Inferior parietal cortex (tissue), 1 donor: ENCODE measurements around the gene LY6G6C.
"Not testable (repeated sequence)": the region's sequence is repeated elsewhere in the genome, so short reads cannot be mapped to it uniquely, and the experiment has no call there.

Experiments used
- DNase-seq: peaks from one replicate; pipeline ENCODE4 v3.0.0-alpha.2; 2016; ENCODE audit errors: extremely low spot score

Gene LY6G6C

DNA sequence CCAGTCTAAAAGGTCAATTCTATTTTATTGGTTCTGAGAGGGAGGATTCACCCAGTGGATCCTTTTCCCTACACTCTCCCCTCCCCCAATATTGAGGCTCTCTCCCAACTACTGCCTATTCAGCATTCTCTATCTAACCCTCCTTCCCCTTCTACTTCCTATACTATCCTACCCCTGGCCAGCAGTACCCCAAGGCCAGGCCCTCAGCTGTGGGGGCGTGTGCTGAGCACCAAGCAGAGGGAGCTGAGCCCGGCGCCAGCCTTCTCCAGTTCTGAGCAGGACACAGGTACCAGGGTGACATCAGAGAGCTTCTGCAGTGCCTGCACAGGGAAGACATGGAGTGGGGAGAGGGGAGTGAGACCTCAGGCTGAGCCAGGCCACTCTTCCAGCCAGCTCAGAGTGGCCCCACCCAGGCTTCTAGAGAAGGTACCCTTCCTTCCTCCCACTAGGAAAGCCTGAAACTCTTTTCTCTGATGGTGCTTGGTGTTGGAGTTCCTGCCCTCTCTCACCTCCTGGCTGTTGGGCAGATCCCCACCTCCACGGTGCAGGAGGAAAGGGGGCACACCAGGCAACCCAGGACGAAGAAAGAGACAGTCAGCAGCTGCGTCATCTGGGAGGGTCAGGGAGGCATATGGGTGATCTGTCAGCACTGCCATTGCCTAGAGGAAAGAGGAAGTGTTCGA, 5.6 kb upstream of the LY6G6C start:
- DNase-seq = no peak

DNA sequence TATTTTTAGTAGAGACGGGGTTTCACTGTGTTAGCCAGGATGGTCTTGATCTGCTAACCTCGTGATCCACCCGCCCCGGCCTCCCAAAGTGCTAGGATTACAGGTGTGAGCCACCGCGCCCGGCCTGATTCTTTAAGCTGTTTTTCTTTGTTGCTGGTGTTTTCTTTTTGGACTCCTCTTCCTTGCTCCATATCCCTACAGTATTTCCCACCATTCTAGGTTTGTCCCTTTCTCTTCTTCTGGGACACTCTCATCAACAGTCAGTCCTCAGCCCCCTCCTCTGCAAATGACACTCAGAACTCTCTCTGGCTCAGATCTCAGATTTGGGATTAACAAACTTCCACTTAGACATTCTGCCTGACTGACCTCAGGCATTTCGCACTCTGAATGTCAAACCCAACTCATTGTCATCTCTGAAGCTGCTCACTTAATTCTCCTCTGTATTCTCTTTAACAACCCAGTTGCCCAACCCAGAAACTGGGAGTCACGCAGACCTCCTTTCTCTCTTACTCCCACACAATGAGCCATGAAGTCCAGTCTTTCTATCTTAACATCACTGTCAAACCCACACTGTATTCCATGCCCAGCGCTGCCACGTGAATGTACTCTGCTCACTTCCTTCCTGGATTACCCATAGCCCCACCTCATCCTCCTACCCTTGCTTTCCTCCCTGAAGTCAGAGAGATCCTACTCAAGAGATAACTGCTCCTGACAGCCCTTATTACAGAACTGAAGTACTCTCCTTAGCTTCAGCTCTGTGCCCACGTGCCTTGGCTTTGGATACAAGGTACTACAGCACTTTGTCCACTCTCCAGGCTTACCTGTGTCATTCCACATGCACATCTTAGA, 4.2 kb upstream of the LY6G6C start:
- no peak for DNase-seq

DNA sequence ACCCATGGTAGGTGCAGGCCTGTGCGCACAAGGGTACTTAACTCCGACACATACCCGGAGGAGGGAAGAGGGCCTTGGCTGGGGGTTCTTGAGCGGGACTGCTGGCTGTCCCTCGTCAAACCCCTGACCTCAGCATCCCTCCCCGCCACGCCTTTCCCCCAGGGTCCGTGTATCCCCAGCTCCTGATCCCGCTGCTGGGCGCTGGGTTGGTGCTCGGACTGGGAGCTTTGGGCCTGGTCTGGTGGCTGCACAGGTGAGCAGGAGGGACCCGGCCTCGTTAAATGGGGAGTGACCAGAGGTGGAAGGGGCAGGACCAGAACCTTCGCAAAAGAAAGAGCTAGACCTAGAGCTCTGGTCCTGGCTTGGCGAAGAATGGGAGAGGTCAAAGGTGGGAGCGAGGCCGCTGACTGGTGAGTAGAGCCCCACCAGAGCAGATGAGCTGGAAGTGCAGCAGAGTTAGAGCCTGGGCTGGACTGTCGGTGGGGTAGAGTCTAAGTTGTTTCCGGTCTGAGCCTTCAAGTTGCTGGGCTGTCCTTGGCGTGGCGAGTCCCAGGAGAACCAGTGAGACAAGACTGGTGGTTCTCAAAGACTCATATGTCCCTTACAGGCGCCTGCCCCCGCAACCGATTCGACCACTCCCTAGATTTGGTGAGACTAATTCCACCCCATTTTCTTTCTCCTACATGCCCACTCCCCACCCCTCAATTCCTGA, 2.6 kb upstream of the LY6G6C start:
- DNase-seq = no peak

DNA sequence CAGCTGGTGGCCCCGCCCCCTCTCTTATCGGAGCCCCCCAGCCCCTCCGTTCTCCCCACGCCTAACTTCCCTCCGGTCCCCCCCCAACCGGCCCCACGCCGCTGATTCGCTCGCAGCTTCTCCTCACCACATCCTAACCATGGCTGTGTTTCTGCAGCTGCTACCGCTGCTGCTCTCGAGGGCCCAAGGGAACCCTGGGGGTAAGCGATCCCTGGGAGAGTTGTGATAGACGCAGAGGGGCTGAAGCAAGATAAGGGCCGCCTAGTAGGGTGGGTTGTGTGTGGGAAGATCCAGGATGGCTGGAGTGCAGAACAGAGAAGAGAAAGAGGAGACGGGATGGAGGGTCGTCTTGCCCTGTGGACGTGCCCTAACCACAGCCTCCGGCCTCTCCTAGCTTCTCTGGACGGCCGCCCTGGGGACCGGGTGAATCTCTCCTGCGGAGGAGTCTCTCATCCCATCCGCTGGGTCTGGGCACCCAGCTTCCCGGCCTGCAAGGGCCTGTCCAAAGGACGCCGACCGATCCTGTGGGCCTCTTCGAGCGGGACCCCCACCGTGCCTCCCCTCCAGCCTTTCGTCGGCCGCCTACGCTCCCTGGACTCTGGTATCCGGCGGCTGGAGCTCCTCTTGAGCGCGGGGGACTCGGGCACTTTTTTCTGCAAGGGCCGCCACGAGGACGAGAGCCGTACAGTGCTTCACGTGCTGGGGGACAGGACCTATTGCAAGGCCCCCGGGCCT, 1.9 kb upstream of the LY6G6C start, which contains the start of gene MPIG6B:
Gene MPIG6B (plus strand): TSS at position 129 of the 735 bp plus-strand sequence. CDS start 11 bp downstream, at position 140.
- DNase-seq = no peak

DNA sequence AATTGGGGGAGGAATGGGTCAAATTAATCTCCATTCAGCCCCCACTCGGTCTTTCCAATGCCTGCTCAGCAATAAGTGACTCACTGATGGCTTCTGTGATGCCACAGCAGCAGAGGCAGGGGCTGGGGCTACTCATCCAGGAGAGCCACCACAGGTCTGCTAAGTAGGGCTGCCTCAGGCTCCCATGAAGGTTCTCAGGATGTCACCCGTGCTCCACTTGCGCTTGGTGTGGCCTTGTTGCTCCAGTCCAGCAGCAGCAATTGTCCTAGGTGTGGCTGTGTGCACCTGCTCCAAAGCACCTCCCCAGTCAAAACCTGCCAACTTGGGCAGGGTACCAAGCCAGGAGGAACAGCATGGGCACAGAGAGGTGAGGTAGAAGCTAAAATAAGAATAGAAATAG, 627 bp upstream of the LY6G6C start:
- DNase-seq = no peak

DNA sequence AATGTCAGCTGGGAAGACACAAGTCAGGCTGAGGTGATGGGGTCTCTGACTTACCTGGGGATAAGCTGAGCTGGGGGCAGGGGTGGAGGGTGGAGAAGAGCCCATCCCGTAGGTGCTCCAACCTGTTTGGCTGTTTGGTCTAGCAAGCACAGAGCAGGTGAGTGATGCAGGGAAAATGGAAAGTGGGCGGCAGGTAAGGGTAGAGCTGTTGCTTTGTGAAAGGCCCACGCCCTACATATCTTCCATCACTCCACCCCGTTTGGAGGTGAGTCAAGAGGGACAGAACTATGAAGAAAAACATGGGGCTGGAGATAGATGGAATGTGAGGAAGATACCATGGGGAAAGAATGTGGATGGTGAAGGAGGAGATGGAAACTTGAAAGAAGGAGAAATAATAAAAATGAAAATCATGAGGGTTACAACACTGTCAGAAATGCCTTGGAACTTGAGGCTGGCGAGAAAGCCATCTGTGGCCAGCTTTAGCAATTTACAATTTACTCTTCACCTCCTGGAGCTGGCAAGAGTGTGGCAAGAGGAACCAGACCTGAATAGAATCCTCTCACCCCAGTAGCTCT, 1.3 kb downstream of the LY6G6C start:
- no peak for DNase-seq

DNA sequence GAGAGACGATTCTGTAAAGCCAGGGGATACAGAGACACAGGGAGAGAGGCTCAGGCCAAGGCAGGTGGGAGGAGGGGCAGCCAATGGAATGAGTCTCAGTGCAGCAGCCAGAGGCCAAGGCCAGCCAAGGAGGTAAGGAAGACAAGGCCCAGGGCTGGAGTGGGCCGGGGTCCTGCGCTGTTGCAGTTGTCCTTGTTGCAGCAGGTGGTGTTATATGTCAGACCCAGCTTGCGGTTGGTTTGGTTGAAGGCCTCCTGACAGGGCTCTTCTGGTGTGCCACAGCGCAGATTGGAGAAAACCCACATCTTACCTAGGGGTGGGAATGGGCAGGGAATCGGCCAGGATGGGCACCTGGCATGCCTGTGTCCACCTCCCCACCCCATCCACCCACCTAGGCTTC, 2.5 kb downstream of the LY6G6C start:
- DNase-seq = no peak

DNA sequence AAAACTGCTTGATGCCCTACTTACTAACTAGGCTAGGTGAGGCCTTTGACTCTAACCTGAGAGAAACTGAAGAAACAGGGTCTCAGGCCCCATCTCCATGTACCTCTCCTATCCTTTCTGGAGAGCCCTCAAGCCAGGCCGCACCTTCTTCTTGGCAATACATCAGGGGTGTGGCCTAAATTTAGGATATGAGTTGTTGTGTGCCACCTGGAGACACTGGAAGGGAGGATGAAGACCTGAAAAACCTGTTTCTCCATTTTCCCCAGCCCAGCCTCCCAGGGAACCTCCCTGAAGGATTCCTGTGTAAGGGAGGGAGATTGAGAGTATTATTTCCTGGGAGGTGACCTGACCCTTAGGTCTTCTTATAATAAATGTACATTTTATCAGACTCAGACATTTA, 3.3 kb downstream of the LY6G6C start:
- no peak for DNase-seq

DNA sequence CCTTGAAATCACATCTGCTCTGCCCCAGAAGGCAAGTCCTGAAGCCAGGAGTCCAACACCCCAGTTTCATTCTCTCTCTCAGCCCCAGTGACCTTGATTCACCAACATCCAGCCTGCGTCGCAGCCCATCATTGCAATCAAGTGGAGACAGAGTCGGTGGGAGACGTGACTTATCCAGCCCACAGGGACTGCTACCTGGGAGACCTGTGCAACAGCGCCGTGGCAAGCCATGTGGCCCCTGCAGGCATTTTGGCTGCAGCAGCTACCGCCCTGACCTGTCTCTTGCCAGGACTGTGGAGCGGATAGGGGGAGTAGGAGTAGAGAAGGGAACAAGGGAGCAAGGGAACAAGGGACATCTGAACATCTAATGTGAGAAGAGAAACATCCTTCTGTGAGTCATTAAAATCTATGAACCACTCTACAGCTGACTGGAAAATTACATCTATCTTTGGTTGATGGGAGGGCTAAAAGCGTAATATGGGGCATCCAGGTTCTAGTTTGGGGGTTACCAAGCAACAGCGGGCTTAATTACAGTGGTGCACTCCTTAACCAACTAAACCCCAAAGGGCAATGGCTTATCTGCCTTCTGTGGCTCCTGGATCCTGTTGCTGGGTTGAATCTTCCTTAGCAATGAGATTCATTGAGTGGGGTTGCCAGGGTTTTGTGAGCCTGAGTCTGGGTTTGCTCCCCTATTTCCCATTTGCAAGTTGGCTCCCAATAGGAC, 3.9 kb downstream of the LY6G6C start:
- DNase-seq = no peak

DNA sequence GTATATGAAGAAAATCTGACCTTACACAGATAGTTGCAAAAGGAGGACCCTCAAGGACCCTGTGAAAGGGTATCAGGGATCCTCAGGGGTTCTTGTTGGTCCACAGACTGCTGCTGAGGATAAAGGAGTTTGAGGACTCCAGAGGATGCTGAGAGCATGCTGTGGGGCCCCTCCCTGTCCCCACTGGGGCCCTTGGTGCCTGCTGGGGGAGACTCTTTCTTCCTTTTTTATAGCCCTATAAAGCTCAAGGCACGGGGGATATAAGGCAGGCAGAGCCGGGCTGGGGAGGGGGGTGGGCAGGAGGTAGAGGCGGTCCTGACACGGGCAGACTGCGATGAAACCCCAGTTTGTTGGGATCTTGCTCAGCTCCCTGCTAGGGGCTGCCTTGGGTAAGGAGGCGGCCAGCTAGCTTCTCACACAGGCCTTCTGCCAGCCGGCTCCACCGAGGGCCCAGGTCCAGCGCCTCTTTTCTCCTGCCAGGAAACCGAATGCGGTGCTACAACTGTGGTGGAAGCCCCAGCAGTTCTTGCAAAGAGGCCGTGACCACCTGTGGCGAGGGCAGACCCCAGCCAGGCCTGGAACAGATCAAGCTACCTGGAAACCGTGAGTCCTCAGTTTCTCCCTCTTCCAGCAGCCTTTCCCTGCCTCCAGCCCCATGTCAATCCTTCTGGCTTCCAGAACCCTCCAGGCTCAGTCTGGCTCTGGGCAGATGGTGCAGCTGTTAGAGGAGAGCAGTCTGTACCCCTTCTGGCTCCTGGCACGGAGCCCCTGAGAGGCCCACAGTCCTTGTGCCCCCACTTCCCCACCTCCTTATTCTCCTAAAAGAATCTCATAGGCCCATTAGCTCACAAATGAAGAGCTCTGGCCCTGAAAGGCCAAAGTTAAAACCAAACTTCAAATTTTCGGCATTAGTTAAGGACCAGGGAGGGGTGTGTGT, 6.3 kb downstream of the LY6G6C start, which contains the start of gene LY6G6D:
Gene LY6G6D (plus strand): TSS at position 327 of the 937 bp plus-strand sequence. CDS start 8 bp downstream, at position 335.
- no peak for DNase-seq

DNA sequence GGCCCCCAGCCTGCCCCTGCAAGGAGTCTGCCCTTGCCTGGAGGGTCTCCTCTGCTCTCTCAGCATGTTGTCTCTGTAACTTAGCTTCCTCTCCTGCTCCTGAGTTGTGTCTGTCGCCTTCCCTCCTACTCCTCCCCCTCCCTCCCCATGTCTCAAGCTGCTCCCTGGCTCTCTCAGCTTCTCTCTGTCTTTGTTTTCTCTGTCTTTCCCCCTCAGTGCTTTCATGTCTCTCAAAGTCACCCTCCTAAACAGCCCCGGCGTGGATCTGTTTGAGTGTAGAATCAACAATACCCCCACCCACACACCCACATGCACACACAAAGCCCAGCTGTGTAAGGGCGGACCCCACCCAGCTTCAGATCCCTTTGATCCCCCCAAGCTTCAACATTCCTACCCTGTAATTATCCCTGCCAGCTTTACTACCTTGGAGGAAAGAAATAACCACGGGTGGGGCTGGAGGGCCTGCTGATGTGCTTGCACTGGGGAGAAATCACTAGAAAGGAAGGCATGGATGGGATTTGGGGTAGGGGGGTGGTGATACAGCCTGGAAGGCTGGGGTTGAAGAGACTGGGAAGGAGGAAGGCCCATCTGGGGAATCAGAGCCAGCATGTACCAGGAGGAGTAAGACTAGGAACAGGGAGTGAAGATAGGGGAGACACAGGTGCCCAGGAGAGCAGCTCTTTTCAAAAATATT, 7.4 kb downstream of the LY6G6C start:
- DNase-seq = no peak

DNA sequence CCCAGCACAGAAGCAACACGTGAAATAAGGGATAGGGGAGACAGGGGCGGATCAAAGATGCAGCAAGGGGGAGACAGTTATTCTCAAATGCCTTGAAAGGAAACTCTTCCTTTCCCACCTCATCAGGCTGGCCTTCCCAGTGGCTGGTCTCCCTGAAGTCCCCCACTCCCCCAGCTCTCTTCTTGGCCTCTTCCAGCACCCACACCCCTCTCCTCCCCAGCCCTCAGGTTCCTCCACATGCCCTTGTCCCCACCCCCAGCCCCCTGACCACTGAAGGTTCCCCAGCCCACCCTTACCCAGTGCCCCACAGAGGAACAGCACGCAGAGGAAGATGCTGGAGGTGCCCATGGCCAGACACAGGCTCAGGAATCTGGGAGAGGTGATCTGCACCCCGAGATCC, 8.1 kb downstream of the LY6G6C start:
- no peak for DNase-seq

DNA sequence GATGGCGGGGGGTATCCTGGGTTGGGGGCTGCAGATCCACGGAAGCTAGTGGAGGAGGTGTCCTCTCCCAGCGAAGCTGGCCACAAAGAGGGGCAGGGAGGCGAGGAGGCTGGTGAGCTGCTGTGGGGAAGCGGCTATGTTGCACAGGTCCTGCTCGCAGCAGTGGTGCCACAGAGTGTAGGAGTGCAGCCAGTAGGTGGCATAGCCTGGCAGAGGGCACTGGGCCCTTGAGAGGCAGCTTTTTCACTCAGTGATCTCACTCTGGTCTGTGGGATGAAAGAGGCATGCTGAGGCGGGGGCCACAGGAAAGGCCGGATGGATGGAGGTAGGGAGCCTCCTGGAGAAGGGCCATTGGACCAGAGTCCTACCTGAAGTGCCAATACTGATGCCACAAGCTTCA, 9.2 kb downstream of the LY6G6C start:
- no peak for DNase-seq

DNA sequence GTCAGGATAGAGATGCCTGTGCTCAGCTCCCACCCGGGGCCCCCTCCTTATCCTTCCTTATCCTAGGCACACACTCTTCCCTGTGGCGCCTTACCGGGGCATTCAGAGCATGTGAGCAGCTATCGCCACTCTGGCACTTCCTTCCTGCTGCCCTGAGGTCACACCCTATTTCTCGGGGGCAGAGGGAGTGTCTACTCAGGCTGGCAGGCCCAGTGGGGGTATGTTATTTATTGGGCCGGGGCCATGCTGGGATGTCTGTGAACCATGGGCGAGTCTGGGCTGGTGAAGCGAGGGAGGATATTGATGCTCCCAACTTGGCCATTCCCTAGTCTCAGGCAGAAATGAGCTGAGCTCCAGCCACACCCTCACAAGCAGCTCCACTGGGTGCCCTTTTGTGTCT, 10.3 kb downstream of the LY6G6C start:
- DNase-seq = no peak

DNA sequence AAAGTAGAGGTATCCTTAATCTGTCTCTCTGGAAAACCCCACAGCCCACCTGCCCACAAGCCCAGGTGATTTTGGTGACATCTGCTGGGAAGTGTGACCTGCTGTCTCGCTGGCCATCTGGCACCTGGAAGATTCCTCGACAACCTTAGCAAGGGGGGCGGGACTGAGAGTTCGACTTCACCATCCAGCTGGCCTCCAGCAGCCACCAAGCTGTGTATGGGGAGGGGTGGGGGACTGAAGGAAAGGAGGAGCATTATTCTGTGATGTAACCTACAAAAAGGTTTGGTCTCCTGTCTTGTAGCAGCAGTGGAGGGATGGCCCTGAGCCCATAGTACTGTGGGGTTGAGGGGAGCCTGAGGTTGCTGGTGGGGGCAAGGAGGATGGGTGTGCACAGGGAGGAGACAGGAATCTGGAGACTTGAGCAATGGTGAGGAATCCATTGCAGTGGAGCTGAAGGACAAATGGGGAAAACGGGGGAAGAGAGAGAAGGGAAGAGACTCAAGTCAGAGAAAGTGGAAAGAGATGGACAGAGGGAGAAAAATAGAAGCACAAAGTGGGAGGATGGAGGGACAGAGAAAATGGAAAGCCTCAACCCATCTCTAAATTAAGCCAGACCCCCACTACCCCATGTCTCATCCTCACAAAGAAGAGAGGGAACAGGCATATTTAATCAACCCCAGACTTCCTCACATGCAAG, 10.9 kb downstream of the LY6G6C start:
- DNase-seq = no peak

DNA sequence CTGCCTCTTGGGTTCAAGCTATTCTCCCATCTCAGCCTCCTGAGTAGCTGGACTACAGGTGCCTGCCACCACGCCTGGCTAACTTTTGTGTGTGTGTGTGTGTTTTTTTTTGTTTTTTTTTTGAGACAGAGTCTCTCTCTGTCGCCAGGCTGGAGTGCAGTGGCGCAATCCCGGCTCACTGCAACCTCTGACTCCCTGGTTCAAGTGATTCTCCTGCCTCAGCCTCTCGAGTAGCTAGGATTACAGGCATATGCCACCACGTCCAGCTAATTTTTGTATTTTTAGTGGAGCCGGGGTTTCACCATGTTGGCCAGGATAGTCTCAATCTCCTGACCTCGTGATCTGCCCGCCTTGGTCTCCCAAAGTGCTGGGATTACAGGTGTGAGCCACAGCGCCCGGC, 12.4 kb downstream of the LY6G6C start:
- DNase-seq = not testable (repeated sequence)

DNA sequence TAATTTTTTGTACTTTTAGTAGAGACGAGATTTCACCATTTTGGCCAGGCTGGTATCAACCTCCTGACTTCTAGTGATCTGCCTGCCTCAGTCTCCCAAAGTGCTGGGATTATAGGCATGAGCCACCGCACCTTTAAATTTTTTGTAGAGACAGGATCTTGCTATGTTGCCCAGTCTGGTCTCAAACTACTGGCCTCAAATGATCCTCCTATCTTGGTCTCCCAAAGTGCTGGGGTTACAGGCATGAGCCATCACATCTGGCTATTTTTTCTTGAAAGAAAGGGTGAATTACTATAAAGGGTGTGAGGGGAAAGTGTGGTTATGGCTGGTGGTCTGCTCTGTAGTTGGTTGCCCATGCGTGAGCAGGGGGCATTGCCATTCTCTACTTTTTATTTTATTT, 13.3 kb downstream of the LY6G6C start:
- DNase-seq = no peak

DNA sequence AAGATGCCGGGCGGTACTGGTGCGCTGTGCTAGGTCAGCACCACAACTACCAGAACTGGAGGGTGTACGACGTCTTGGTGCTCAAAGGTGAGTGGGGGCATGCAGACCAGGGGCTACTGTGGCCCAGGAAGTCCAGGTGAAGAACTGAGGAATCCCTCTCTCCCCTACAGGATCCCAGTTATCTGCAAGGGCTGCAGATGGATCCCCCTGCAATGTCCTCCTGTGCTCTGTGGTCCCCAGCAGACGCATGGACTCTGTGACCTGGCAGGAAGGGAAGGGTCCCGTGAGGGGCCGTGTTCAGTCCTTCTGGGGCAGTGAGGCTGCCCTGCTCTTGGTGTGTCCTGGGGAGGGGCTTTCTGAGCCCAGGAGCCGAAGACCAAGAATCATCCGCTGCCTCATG, 13.8 kb downstream of the LY6G6C start:
- no peak for DNase-seq
